OCI-LY7 (cell line): ENCODE measurements around the gene SLC30A7.

Experiments used
- CTCF ChIP-seq: fragments of 200-600 bp; sonication (generic); conservative IDR thresholded peaks from 2 replicates; pipeline ENCODE4 v1.5.1; 2014; ENCODE audit warnings: mild to moderate bottlenecking, antibody characterized with exemption, low read length, moderate library complexity, mixed read lengths
- EZH2phosphoT487 ChIP-seq: fragments of 200-600 bp; sonication (generic); IDR thresholded peaks from 2 replicates; pipeline ENCODE4 v1.6.1; 2018; ENCODE audit warnings: low read depth, borderline replicate concordance, mild to moderate bottlenecking, mixed run types, antibody characterized with exemption, low read length, moderate library complexity, mixed read lengths

- TF ChIP-seq CTCF (no peak), EZH2phosphoT487 (no peak)
These were observed 108.2 kb downstream of the SLC30A7 start for GRCh38 chr1:101004061-101004460.
